T-helper 1 cell treated with Interleukin-12 subunit alpha and Interleukin-12 subunit beta and Interleukin-4 antibody, amounts not matched to agents 30 μg/mL and 1 μg/mL, for 36 hours (primary cell): ENCODE measurements around the gene MTNR1B.

Experiments
- H3K27ac Mint-ChIP-seq: one replicate; pipeline ENCODE4 v1.8.0; 2021; ENCODE audit warnings: mild to moderate bottlenecking, mixed read lengths
- H3K27me3 Mint-ChIP-seq: one replicate; pipeline ENCODE4 v1.8.0; 2021; ENCODE audit warnings: low read depth, mixed read lengths
- H3K36me3 Mint-ChIP-seq: one replicate; pipeline ENCODE4 v1.8.0; 2021; ENCODE audit warnings: low read depth, mixed read lengths
- H3K4me1 Mint-ChIP-seq: one replicate; pipeline ENCODE4 v1.8.0; 2021; ENCODE audit warnings: low read depth, mixed read lengths
- H3K4me3 Mint-ChIP-seq: one replicate; pipeline ENCODE4 v1.8.0; 2021; ENCODE audit warnings: mild to moderate bottlenecking, moderate library complexity, mixed read lengths
- H3K9me3 Mint-ChIP-seq: one replicate; pipeline ENCODE4 v1.8.0; 2021; ENCODE audit warnings: mixed read lengths

Gene MTNR1B

DNA sequence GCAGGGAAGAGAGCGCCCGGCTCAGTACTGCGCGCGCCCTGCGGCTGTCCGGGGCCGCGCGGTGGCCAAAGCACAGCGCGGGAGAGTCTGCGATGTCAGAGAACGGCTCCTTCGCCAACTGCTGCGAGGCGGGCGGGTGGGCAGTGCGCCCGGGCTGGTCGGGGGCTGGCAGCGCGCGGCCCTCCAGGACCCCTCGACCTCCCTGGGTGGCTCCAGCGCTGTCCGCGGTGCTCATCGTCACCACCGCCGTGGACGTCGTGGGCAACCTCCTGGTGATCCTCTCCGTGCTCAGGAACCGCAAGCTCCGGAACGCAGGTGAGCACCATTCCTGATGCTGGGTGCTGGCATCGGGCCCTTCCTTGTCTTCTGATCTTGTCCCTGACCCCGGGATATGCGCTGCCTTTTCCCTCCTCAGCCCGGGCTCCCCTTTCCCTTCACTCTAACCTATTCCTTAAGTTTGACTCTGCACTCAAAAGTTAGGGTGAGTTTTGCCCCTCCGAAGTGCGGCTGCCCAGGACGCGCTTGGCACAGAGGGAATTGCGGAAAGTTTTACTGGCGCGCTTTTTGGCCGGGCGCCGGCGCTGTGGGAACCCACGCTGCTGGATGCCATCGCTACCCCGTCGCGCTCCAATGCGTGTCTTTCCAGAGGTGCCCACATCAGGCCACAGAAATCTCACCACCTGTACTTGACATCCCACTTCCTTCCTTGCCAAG lies at the start of gene MTNR1B:
MTNR1B (plus strand) TSS at position 18 of the 714 bp plus-strand sequence; CDS start at position 93, 75 bp downstream.
- no peaks in the 10 kb centered on the region for H3K9me3 Mint-ChIP-seq
- H3K4me1 Mint-ChIP-seq = no peaks in the 10 kb centered on the region
- no peak within 1 kb of the TSS for H3K4me3 Mint-ChIP-seq
- no peaks in the 10 kb centered on the region for H3K36me3 Mint-ChIP-seq
- H3K27ac Mint-ChIP-seq = no peak within 1 kb of the TSS
- H3K27me3 Mint-ChIP-seq = peaks cover 19% of the 10 kb centered on the region

DNA sequence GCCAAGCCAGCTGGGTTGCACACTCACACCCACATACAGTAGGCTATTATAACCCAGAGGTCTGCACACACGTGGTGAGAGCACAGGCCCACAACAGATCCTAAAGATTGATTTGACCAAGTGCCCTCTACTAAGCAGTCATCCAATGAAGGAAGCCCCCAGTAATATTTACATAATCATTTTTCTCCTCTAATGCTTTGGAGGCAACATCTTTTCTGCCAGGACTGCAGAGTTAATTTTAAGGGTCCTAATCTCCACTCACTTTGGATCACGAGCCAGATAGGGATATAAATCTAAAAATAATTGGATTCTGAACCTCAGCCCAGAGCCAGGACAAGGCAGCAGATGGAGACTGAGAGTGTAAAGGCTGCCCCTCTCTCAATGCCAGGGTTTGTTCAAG lies 49.1 kb upstream of the MTNR1B start:
- Mint-ChIP-seq H3K27ac (no peak overlapping the region), H3K4me3 (no peak overlapping the region), H3K27me3 (no peaks in the 10 kb centered on the region), H3K4me1 (no peaks in the 10 kb centered on the region), H3K36me3 (no peaks in the 10 kb centered on the region), H3K9me3 (peaks cover 6% of the 10 kb centered on the region)

- H3K4me1 Mint-ChIP-seq = no peaks in the 10 kb centered on the region
- H3K27ac Mint-ChIP-seq = no peak overlapping the region
- no peaks in the 10 kb centered on the region for H3K36me3 Mint-ChIP-seq
- H3K9me3 Mint-ChIP-seq = peaks cover 20% of the 10 kb centered on the region
- no peaks in the 10 kb centered on the region for H3K27me3 Mint-ChIP-seq
- H3K4me3 Mint-ChIP-seq = no peak overlapping the region
Observed at GRCh38 chr11:92922731-92923130, 46.7 kb upstream of the MTNR1B start.

GRCh38 chr11:92929246-92929645 lies 40.2 kb upstream of the MTNR1B start:
- Mint-ChIP-seq H3K4me1 (no peaks in the 10 kb centered on the region), H3K27me3 (no peaks in the 10 kb centered on the region), H3K4me3 (no peak overlapping the region), H3K36me3 (no peaks in the 10 kb centered on the region), H3K27ac (no peak overlapping the region), H3K9me3 (peaks cover 20% of the 10 kb centered on the region)

GRCh38 chr11:92929653-92930052 lies 39.8 kb upstream of the MTNR1B start:
- Mint-ChIP-seq H3K27ac (no peak overlapping the region), H3K36me3 (no peaks in the 10 kb centered on the region), H3K4me3 (no peak overlapping the region), H3K27me3 (no peaks in the 10 kb centered on the region), H3K4me1 (no peaks in the 10 kb centered on the region), H3K9me3 (peaks cover 17% of the 10 kb centered on the region)

GRCh38 chr11:92931746-92932422 lies 37.6 kb upstream of the MTNR1B start:
- Mint-ChIP-seq H3K4me3 (no peak overlapping the region), H3K36me3 (no peaks in the 10 kb centered on the region), H3K27ac (no peak overlapping the region), H3K9me3 (peaks cover 2% of the 10 kb centered on the region), H3K27me3 (no peaks in the 10 kb centered on the region), H3K4me1 (no peaks in the 10 kb centered on the region)

GRCh38 chr11:92939305-92939704 lies 30.1 kb upstream of the MTNR1B start:
- Mint-ChIP-seq H3K9me3 (no peaks in the 10 kb centered on the region), H3K27ac (no peak overlapping the region), H3K4me1 (peaks cover 7% of the 10 kb centered on the region), H3K4me3 (no peak overlapping the region), H3K36me3 (no peaks in the 10 kb centered on the region), H3K27me3 (peaks cover 5% of the 10 kb centered on the region)

- Mint-ChIP-seq H3K36me3 (no peaks in the 10 kb centered on the region), H3K4me1 (peaks cover 7% of the 10 kb centered on the region), H3K27ac (no peak overlapping the region), H3K27me3 (peaks cover 5% of the 10 kb centered on the region), H3K4me3 (no peak overlapping the region), H3K9me3 (no peaks in the 10 kb centered on the region)
Observed at GRCh38 chr11:92941676-92942571, 27.5 kb upstream of the MTNR1B start.

GRCh38 chr11:92946707-92947106 lies 22.7 kb upstream of the MTNR1B start:
- H3K27ac Mint-ChIP-seq = no peak overlapping the region
- no peaks in the 10 kb centered on the region for H3K36me3 Mint-ChIP-seq

DNA sequence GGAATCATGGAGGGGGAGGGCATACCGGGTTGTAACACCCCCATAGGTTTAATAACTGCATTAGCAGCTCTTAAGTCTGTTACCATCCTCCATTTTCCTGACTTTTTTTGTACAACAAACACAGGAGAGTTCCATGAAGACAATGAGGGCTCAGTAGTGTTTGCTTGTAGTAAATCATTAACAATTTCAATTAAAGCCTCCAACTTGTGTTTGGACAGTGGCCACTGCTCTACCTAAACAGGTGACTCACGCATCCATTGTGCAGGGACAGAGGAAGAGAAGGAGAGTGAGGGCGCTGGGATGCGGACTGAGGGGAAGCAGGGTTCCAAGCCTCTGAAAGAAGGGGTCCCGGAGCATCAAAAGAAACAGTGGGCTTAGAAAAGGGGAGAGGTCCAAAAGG lies 21.3 kb upstream of the MTNR1B start:
- Mint-ChIP-seq H3K9me3 (peaks cover 14% of the 10 kb centered on the region), H3K27me3 (no peaks in the 10 kb centered on the region), H3K4me3 (no peak overlapping the region), H3K27ac (no peak overlapping the region), H3K4me1 (no peaks in the 10 kb centered on the region), H3K36me3 (no peaks in the 10 kb centered on the region)

More at GRCh38 chr11:92946707-92947106, 22.7 kb upstream of the MTNR1B start:
- H3K27me3 Mint-ChIP-seq = no peaks in the 10 kb centered on the region
- H3K4me1 Mint-ChIP-seq = peaks cover 7% of the 10 kb centered on the region
- H3K4me3 Mint-ChIP-seq = no peak overlapping the region
- H3K9me3 Mint-ChIP-seq = peaks cover 14% of the 10 kb centered on the region

DNA sequence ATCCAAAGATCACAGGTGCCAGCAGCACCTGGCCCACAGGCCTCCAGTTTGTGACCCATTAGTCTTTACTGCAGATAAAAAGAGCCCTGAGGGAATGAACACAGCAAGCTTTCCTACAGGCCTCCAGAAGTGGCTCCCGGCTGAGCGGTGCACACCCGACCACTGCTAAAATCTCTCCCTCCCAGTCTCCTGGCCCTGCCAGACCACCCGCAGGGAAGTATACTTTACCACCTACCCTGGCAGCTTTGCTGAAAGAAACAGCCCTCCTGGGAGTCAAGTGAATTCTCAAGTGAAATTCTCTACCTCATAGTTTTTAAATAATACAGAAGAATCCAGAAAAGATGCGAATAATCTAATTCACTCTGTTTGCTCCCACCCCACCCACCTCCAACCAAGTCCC lies 15.4 kb upstream of the MTNR1B start:
- H3K36me3 Mint-ChIP-seq = no peaks in the 10 kb centered on the region
- no peak overlapping the region for H3K27ac Mint-ChIP-seq
- no peaks in the 10 kb centered on the region for H3K4me1 Mint-ChIP-seq
- H3K4me3 Mint-ChIP-seq = no peak overlapping the region
- no peaks in the 10 kb centered on the region for H3K27me3 Mint-ChIP-seq
- H3K9me3 Mint-ChIP-seq = peaks cover 4% of the 10 kb centered on the region

DNA sequence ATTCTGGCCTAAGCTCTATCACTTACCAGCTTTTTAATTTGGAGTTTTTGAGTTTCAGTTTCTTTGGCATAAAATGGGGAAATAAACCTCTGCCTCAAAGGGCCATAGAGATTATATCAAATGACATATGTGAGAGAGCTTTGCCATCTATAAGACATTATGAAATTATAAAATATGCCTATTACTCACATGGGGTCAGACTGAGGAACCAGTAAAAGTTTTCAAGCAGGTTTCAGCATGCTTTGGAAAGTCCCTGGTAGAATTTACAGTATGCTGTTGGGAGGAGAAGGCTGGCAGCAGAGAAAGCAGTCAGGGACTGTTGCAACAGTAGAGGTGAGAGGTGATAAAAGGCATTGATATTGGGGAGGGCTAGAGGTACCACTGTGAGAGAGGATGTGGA lies 13.6 kb upstream of the MTNR1B start:
- H3K36me3 Mint-ChIP-seq = no peaks in the 10 kb centered on the region
- H3K4me1 Mint-ChIP-seq = no peaks in the 10 kb centered on the region
- H3K9me3 Mint-ChIP-seq = no peaks in the 10 kb centered on the region
- no peak overlapping the region for H3K4me3 Mint-ChIP-seq
- no peak overlapping the region for H3K27ac Mint-ChIP-seq
- no peaks in the 10 kb centered on the region for H3K27me3 Mint-ChIP-seq

DNA sequence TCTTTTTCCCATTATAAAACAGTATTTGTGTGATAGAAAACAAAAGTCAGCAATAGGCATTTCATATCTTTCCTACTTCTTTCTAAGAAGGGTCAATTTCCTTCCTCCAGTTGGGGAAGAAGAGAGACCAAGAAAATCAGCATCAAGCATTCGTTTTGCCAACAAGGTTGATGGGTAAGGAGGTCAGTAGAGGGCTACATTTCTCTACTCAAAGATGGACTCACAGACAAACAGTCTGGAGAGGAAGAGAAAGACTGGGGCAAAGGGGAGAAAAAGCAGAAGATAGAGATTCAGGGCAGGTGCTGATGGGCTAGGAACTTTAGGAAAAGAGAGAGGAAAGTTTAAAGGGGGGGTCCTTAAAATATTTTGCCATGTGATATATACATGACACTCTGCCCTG lies 8.6 kb upstream of the MTNR1B start:
- no peaks in the 10 kb centered on the region for H3K36me3 Mint-ChIP-seq
- H3K4me1 Mint-ChIP-seq = no peaks in the 10 kb centered on the region
- H3K27ac Mint-ChIP-seq = no peak overlapping the region
- no peak overlapping the region for H3K4me3 Mint-ChIP-seq
- H3K27me3 Mint-ChIP-seq = no peaks in the 10 kb centered on the region
- no peaks in the 10 kb centered on the region for H3K9me3 Mint-ChIP-seq

DNA sequence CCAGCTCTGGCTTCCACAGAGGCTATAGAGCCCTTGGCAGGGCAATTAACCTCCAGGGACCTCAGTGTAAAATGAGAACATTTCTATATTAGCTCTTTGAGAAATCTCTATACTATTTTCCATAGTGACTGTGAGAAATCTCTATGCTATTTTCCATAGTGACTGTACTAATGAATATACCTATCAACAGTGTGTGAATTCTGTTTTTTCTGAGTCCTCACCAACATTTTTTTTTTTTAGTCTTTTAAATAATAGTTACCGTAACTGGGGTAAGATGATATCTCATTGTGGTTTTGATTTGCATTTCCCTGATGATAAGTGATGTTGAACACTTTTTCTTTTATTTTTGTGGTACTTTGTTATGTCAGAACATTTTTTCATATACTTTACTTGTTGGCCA lies 7.0 kb upstream of the MTNR1B start:
- Mint-ChIP-seq H3K4me3 (no peak overlapping the region), H3K9me3 (no peaks in the 10 kb centered on the region), H3K27ac (no peak overlapping the region), H3K36me3 (no peaks in the 10 kb centered on the region), H3K4me1 (no peaks in the 10 kb centered on the region), H3K27me3 (peaks cover 4% of the 10 kb centered on the region)
